Spleen (tissue), 3 donors: Measurements from ENCODE around the gene MARCHF10.

Experiments
- POLR2A ChIP-seq, 3 donors: fragments of 450-650 bp; IDR thresholded peaks; one replicate each; pipeline ENCODE4 v1.5.1; 2017; ENCODE audit warnings: antibody characterized with exemption in 3 of 3, mild to moderate bottlenecking in 1 of 3
- POLR2AphosphoS5 ChIP-seq, 3 donors: sonication (generic); formaldehyde crosslinking; IDR thresholded peaks; one replicate each; pipeline ENCODE4 v1.5.1; 2017; ENCODE audit warnings: antibody characterized with exemption in 3 of 3

DNA sequence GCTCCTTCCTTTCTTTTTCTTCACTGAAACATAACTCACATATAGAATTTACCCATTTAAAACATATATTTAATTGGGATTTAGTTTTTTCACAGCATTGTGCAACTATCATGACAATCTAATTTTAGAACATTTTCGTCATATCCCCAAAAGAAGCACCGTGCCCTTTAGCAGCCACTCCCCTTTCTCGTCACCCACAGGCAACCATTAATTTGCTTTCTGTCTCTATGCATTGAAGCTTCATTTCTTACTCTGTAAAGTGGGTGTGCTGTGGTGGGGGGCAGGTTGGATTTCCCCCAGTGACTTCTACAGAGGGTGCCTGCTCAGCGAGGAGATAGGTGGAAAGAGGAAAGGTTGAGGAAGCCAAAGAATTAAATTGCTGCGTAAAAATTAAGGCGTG is 144.8 kb downstream of the MARCHF10 start:
- TF ChIP-seq POLR2A (IDR thresholded peaks at IDR 0.05) (no peak), POLR2AphosphoS5 (IDR thresholded peaks at IDR 0.05) (no peak)
